ENCODE results near the gene MX2.

Gene MX2

DNA sequence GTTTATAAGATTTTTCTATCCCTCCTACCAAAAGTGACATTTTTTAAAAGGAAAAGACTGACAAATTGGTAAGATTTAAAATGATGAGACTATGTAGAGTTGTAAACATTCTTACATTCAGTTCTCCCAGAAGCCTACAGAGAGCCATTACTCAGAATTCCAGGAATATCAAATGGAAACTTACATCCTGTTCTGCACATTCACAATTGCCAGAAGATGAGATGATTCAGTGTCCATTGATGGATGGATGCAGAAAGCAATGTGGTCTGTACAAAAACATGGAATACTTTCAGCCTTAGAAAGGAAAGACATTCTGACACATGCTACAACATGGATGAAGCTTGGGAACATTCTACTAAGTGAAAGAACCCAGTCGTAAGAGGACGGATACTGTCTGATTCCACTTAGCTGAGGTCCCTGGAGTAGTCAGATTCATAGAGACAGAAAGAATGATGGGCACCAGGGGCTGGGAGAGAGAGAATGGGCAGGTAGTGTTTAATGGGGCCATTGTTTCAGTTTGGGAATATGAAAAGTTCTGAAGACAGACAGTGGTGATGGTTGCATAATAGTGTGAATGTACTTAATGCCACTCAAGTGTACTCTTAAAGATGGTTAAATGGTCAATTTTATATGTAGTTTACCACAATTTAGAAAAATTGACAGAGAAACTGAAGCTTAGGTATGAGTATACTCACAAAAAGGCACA, 80.8 kb downstream of the MX2 start:
- DNase-seq: no peak

DNA sequence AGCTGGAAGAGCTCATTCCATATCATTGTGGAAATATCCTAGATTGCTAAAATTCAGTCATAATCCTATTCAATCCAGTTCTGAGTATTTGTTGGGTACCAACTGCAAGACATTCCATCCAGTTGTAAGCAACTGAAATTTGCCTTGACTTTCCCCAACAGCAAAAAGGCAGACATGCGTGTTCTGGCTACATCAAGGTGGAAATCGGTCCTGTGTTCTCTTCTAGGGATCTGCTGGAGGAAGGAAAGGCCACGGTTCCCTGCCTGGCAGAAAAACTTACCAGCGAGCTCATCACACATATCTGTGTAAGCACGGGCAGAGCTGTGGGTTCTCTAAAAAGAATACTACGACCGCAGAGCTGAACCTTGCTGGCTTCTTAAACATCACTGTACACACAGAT, 81.7 kb downstream of the MX2 start:
- DNase-seq: no peak

DNA sequence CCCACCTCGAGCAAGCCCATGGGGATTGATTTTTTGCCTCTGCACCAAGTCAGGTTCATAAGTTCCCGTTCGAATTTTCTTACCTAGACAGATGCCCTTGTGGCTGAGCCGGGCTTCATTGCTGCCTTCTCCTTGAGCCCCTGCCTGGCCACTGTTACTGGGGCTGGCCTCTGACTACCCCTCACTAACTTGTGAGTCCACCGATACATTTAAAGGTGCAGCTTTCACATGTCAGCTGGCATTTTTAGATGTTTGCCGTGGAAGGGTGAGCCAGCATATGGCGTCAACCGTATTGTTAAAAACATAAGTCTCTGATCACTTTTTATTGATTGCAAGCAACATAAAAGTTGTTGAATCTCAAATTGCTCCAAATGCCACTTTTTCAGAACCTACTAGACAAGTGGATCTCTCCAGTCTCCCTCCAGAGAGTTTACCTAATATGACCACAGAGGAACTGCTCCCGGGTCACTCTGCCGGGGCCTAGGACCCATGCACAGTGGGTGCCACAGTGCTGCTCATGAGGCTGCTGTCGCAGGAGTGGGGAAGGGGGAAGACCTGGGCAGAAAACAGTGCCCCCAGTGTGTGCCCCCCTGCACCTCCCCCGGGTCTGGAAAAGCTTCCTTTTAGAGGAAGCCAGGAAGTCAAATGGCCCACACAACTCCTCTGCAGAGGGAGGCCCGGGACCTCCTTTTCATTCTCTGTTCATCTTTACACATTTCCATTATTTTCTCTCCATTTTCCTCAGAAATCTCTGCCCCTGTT, 83.1 kb downstream of the MX2 start:
- no peak for DNase-seq

DNA sequence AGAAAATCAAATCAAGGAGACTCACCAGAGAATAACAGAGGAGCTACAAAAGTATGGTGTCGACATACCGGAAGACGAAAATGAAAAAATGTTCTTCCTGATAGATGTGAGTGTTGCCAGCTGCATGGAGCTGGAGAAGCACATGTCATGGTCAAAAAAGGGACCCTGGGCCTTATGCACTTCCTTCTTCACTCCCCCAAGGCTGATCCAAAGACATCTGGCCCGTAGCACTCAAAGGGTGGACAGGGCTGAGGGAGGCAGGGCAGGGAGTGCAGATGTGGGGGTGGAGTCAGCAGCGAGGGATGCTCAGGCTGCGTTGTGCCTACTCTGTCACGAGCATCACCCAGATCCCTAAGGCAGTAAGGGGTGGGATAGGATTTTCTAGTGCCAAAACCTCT, 83.6 kb downstream of the MX2 start:
- DNase-seq: no peak

DNA sequence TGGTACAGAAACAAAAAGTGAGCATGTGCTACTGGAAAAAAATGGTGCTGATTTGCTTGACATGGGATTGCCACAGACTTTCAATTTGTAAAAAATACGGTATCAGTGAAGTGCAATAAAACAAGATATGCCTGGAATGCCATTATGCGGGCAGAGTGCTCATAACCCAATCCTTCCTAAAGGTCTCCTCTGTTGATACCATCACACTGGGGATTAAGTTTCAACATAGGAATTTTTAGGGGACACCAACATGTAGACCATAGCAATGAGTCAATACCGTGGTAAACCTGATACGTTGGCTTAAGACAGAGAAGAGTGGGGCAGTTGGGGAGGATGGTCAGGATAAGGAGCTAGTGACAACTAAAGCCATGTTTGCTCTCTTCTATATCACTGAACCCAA, 84.8 kb downstream of the MX2 start:
- no peak for DNase-seq

DNA sequence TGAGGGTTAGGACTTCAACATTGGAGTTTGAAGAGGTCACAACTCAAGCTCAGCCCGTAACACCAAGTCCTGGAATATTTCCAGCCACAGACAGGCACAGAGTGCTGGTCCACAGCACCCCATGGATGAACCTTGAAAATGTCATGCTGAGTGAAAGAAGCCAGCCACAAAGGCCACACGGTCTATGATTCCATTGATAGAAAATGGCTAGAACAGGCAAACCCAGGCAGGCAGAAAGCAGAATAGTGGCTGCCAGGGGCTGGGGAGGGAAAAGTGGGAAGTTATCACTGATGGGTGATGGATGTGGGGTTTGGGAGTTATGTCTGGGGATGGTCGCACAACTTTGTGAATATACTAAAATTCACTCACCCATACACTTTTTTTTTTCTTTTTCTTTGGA, 85.5 kb downstream of the MX2 start:
- DNase-seq: no peak

DNA sequence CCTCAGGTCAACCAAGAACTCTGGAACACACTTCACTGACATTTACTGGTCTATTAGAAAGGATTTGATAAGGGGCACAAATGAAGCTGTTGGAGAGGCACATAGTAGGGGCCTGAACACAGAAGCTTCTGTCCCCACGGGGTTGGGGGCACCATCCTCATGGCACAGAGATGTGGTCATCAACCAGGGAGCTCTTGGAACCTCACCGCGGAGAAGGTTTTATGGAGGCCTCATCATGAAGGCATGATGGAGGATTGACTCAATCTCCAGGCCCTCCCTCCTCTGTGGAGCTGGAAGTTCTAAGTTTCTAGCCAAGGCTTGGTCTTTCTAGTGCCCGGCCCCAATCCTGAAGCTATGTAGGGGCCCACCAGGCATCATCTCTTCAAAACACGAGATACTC, 87.8 kb downstream of the MX2 start:
- no peak for DNase-seq

DNA sequence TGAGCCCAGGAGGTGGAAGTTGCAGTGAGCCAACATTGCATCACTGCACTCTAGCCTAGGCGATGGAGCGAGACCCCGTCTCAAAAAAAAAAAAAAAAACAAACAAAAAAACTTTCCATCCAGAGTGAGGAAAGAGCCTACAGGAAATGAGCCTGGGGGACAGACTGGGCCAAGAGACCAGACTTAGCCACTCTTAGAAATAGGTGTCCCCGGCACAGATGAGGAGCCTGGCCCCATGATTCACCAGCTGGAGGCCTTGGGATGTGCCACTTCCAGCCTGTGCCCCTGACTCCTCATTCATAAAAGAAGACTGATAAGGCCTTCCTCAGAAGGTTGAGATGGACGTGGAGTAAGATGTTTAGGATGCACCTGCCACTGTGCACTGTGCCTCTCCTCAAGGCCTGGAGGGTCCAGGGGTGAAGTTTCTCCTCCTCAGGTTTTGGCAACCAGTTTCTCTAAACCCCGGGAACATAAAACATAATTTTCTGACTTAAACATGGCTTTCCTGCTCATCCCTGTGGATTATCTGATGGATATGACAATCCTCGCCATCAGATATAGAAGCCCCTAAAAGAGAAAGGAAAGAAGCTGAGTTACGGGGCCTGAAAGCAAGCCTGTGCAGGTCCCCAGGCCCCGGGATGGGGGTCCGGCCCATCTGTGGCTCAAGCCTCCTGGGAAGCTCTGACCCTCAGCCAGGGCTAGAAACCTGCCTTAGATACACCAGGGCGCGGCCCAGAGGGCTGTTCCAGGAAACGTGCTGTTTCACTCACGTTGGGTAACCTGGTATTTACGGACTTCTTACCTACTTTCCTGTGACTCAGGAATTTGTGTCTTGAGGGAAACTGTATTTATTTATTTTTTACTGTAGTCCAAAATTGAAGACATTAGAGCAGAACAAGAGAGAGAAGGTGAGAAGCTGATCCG, 90.2 kb downstream of the MX2 start:
- DNase-seq: no peak

DNA sequence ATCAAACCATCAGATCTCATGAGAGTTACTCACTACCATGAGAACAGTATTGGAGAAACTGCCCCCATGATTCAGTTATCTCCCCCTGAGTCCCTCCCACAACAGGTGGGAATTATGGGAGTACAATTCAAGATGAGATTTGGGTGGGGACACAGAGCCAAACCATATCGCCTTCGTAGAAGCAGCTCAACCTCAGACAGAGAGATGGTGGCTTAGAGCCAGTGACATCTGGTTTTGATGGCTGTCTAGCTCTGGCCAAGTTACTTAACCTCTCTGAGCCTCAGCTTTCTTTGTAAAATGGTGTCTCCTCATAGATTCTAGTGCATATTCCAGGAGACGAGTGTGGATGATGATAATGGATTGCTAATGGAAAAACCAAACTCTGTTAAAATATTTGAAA, 91.4 kb downstream of the MX2 start:
- no peak for DNase-seq

DNA sequence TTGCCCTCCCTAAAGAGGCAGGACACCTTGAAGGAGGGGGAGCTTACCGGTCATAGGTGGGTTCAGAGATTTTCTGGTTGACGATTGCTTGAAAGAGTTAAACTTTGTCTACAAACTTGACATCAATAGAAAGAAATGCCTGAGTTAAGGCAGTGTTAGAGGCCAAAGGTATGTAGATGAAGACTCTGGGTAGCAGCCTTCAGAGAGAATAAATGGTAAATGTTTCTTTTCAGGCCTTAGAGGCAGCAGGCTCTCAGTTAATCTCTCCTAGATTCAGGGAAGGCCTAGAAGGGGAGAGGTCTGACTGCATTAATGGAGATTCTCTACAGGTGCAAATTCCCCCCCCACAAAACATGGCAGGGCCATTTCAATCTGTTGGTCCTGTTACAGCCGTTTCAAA, 91.9 kb downstream of the MX2 start:
- DNase-seq: no peak

DNA sequence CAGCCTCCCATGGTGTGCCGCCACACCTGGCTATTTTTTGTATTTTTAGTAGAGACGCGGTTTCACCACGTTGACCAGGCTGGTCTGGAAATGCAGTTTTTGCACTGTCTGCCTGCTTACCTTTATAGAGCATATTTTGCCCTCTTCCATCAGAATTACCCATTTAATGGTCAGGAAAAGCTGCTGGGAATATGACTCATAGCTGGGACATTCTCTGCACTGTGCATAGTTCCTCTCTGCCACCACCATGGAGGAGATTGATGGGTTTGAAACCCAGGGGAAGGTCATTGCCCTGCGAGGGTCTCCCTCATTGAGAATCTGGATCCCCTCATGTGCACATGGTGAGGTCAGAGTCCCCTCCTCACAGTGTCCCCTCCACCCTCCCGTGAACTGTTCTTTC, 96.3 kb downstream of the MX2 start:
- no peak for DNase-seq

DNA sequence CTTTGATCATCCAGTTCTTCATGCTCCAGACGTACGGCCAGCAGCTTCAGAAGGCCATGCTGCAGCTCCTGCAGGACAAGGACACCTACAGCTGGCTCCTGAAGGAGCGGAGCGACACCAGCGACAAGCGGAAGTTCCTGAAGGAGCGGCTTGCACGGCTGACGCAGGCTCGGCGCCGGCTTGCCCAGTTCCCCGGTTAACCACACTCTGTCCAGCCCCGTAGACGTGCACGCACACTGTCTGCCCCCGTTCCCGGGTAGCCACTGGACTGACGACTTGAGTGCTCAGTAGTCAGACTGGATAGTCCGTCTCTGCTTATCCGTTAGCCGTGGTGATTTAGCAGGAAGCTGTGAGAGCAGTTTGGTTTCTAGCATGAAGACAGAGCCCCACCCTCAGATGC, 96.7 kb downstream of the MX2 start:
- no peak for DNase-seq
